K562 (cell line): Measurements from ENCODE around the gene GPR152. TPM values are rescaled to one million over a fixed set of nuclear protein-coding genes. Genes with fewer than 3 reads are reported as not detected.

Source experiments
- ATAC-seq: fragments of 200-7000 bp; cut with Tn5 transposase; 3 replicates; pipeline ENCODE4 v1.9.1; 2020; ENCODE audit warnings: moderate library complexity
- BruUV-seq: library from RNA; stranded (reverse); fragments of 400-500 nt; replicated peaks from 2 replicates; lab custom pipeline; 2021; lab: Mats Ljungman, UMichigan
- CTCF ChIA-PET: fragments of 300-600 bp; formaldehyde crosslinking; extraction: SDS; loops from one replicate; lab custom pipeline; 2021; ENCODE audit warnings: low intra/inter-chr PET ratio; lab: Yijun Ruan, JAX
- POLR2A ChIA-PET: fragments of 300-600, 350-650 bp; sonication (Branson Sonifier 250); formaldehyde crosslinking; extraction: SDS; loops from one replicate; lab custom pipeline; 2021; ENCODE audit warnings: antibody characterized with exemption, inconsistent platforms; lab: Yijun Ruan, JAX
- DNase-seq, 4 experiments: peaks; one replicate each; pipeline versions ENCODE4 v3.0.0 to v3.0.0-alpha.2; 2011 to 2018; ENCODE audit warnings: low spot score in 3 of 4, mixed read lengths in 3 of 4; ENCODE audit errors: extremely low read depth in 1 of 4
- FAIRE-seq: peaks from 2 replicates; lab custom pipeline; 2011; peaks lifted over from hg19 to GRCh38; lab: Jason Lieb, UNC
- H2AFZ ChIP-seq: 2 replicates; pipeline ENCODE4 v1.6.0; 2011; ENCODE audit warnings: low read depth, low read length, control low read depth, inconsistent platforms
- H3K27ac ChIP-seq: fragments of 200-600 bp; 3 replicates; pipeline ENCODE4 v1.8.0; 2011; ENCODE audit warnings: low read depth, mild to moderate bottlenecking, control low read depth, inconsistent platforms, low read length, moderate library complexity, mixed read lengths; ENCODE audit errors: extremely low read depth
- H3K27me3 ChIP-seq, 2 experiments: fragments of 300-600 bp in 1 of 2; 2 replicates in 1 of 2; 3 replicates in 1 of 2; pipeline versions ENCODE4 v1.6.0 to v1.8.0; 2011; ENCODE audit warnings: inconsistent platforms in 2 of 2, low read length in 2 of 2, mild to moderate bottlenecking in 1 of 2, mixed read lengths in 1 of 2, moderate library complexity in 1 of 2; ENCODE audit not compliant: control insufficient read depth in 2 of 2, insufficient read depth in 2 of 2
- H3K36me3 ChIP-seq: fragments of 300-600 bp; 3 replicates; pipeline ENCODE4 v1.8.0; 2011; ENCODE audit warnings: mild to moderate bottlenecking, low read length, inconsistent platforms; ENCODE audit not compliant: control insufficient read depth, insufficient read depth
- H3K4me1 ChIP-seq, 2 experiments: fragments of 200-600 bp in 1 of 2; replicated peaks in 1 of 2; 2 replicates in 1 of 2; 3 replicates in 1 of 2; pipeline versions ENCODE4 v1.5.1 to v1.8.0; 2011; ENCODE audit warnings: inconsistent platforms in 2 of 2, low read length in 2 of 2, mild to moderate bottlenecking in 1 of 2, mixed read lengths in 1 of 2, moderate library complexity in 1 of 2; ENCODE audit not compliant: control insufficient read depth in 2 of 2, insufficient read depth in 2 of 2
- H3K4me2 ChIP-seq: 2 replicates; pipeline ENCODE4 v1.6.1; 2011; ENCODE audit warnings: low read length, control low read depth, inconsistent platforms, mixed read lengths; ENCODE audit not compliant: insufficient read depth
- H3K4me3 ChIP-seq: fragments of 200-600 bp; sonication (generic), shearing (Covaris generic); 2 replicates; pipeline ENCODE4 v1.5.1; 2016; ENCODE audit warnings: control low read depth, inconsistent platforms
- H3K79me2 ChIP-seq: fragments of 200-600 bp; 3 replicates; pipeline ENCODE4 v1.8.0; 2011; ENCODE audit warnings: low read length, inconsistent platforms; ENCODE audit not compliant: control insufficient read depth, insufficient read depth
- H3K9ac ChIP-seq, 2 experiments: 2 replicates each; pipeline versions ENCODE4 v1.6.0 to v1.6.1; 2011; ENCODE audit warnings: low read depth in 2 of 2, low read length in 2 of 2, control low read depth in 1 of 2, inconsistent platforms in 1 of 2, mild to moderate bottlenecking in 1 of 2, mixed read lengths in 1 of 2; ENCODE audit not compliant: insufficient read depth in 1 of 2
- H3K9me1 ChIP-seq: one replicate; pipeline ENCODE4 v1.6.0; 2011; ENCODE audit warnings: inconsistent platforms, mild to moderate bottlenecking, low read length, moderate library complexity; ENCODE audit not compliant: control insufficient read depth, insufficient read depth
- H3K9me3 ChIP-seq: replicated peaks from 2 replicates; pipeline ENCODE4 v1.5.1; 2011; ENCODE audit warnings: low read depth, low read length, inconsistent platforms; ENCODE audit not compliant: control insufficient read depth, insufficient read depth
- H4K20me1 ChIP-seq: replicated peaks from 2 replicates; pipeline ENCODE4 v1.6.1; 2011; ENCODE audit warnings: low read length, inconsistent platforms, mixed read lengths; ENCODE audit not compliant: control insufficient read depth, insufficient read depth
- ETV6 ChIP-seq, 3 experiments: fragments of 150-350 bp in 1 of 3; sonication (generic) in 1 of 3; formaldehyde crosslinking in 1 of 3; IDR thresholded peaks; 2 replicates each; pipeline versions ENCODE4 v1.6.1 to v1.8.0; 2014 to 2022; ENCODE audit warnings: borderline replicate concordance in 2 of 3, low read depth in 2 of 3, antibody characterized with exemption in 1 of 3, low read length in 1 of 3, mild to moderate bottlenecking in 1 of 3, missing genetic modification reagents in 1 of 3
- GATAD2B ChIP-seq: fragments of 450-650 bp; IDR thresholded peaks from 2 replicates; pipeline ENCODE4 v1.6.1; 2017; ENCODE audit warnings: mild to moderate bottlenecking, borderline replicate concordance
- HMGN3 ChIP-seq: IDR thresholded peaks from 2 replicates; pipeline ENCODE4 v1.6.1; 2011; ENCODE audit warnings: borderline replicate concordance, low read depth, mild to moderate bottlenecking, mixed read lengths, low read length; ENCODE audit not compliant: insufficient read length; ENCODE audit errors: extremely low read depth
- HNRNPUL1 ChIP-seq: fragments of 200-400 bp; formaldehyde crosslinking; IDR thresholded peaks from 2 replicates; pipeline ENCODE4 v1.6.1; 2017; ENCODE audit warnings: low read length
- KLF6 ChIP-seq: fragments of 250-450 bp; sonication (Bioruptor Pico); IDR thresholded peaks from 2 replicates; pipeline ENCODE4 v1.4.0; 2020; ENCODE audit warnings: mild to moderate bottlenecking, moderate library complexity, borderline replicate concordance
- MIER1 ChIP-seq: fragments of 450-650 bp; IDR thresholded peaks from 2 replicates; pipeline ENCODE4 v1.6.1; 2016; ENCODE audit warnings: antibody characterized with exemption, mild to moderate bottlenecking, low read depth
- NUFIP1 ChIP-seq: fragments of 450-650 bp; IDR thresholded peaks from 2 replicates; pipeline ENCODE4 v1.6.1; 2018; ENCODE audit not compliant: partially characterized antibody
- PML ChIP-seq: IDR thresholded peaks from 2 replicates; pipeline ENCODE4 v1.6.1; 2012; ENCODE audit warnings: low read length, inconsistent platforms
- POLR2A ChIP-seq: fragments of 450-650 bp; conservative IDR thresholded peaks from 2 replicates; pipeline ENCODE4 v1.6.1; 2016
- POLR2G ChIP-seq: fragments of 200-400 bp; formaldehyde crosslinking; IDR thresholded peaks from 2 replicates; pipeline ENCODE4 v1.6.1; 2017; ENCODE audit warnings: low read depth, mild to moderate bottlenecking, antibody characterized with exemption, low read length, moderate library complexity
- RAD21 ChIP-seq, 2 experiments: fragments of 250-450 bp in 1 of 2; fragments of 450-650 bp in 1 of 2; sonication (Bioruptor Pico) in 1 of 2; formaldehyde crosslinking in 1 of 2; IDR thresholded peaks in 1 of 2; conservative IDR thresholded peaks in 1 of 2; 2 replicates each; pipeline versions ENCODE4 v1.4.0 to v1.8.0; 2020 to 2022; ENCODE audit warnings: mild to moderate bottlenecking in 2 of 2, moderate library complexity in 1 of 2
- RBFOX2 ChIP-seq: fragments of 200-400 bp; formaldehyde crosslinking; IDR thresholded peaks from 2 replicates; pipeline ENCODE4 v1.6.1; 2017; ENCODE audit warnings: low read depth, mild to moderate bottlenecking, low read length, moderate library complexity
- TRIM24 ChIP-seq, 2 experiments: fragments of 450-650 bp; IDR thresholded peaks; 2 replicates each; pipeline ENCODE4 v1.6.1; 2016
- ZNF766 ChIP-seq: fragments of 200-800 bp; sonication (Bioruptor generic); conservative IDR thresholded peaks from 2 replicates; pipeline ENCODE4 v1.6.1; 2016; ENCODE audit warnings: missing genetic modification characterization, missing compliant biosample characterization
- WGBS: fragments of 100-300 bp; shearing (Covaris generic); methylation state at CpG from one replicate; pipeline ENCODE4 v1.1.6; 2016; ENCODE audit warnings: low coverage, mixed read lengths; ENCODE audit not compliant: insufficient coverage; ENCODE audit errors: missing lambda C conversion rate; 5-methylcytosine and 5-hydroxymethylcytosine counted together
- in situ Hi-C: fragments of 300-500 bp; cut with MboI; formaldehyde crosslinking; loops from 4 replicates; pipeline ENCODE4 v1.15.0; 2018; ENCODE audit warnings: inconsistent platforms, mixed read lengths
- intact Hi-C: fragments of 100-400 bp; cut with micrococcal nuclease; formaldehyde crosslinking; loops from 2 replicates; pipeline ENCODE4 v1.14.2; 2022
- polyA plus RNA-seq, 8 experiments: library from polyadenylated mRNA; depleted of rRNA in 4 of 8; stranded (reverse) in 5 of 8; unstranded in 3 of 8; fragments of >200 nt; fragmentation: Nextera tagmentation in 2 of 8; fragmentation: Illumina TruSeq in 1 of 8; extraction: Ambion mirVana in 2 of 8; extraction: Trizol in 1 of 8; gene quantifications; 2 replicates each; pipeline versions ENCODE4 v1.2.1 to v1.2.3, GENCODE V29; 2011 to 2014; ENCODE audit warnings: inconsistent platforms in 1 of 8, missing spikeins in 1 of 8
- total RNA-seq, 7 experiments: library from RNA; depleted of rRNA in 6 of 7; stranded (reverse); fragments of >200 nt in 6 of 7; fragmentation: Illumina TruSeq in 2 of 7; extraction: Trizol in 2 of 7; gene quantifications; 2 replicates each; pipeline versions ENCODE4 v1.2.1 to v1.2.3, GENCODE V29; 2011 to 2021; ENCODE audit warnings: low replicate concordance in 1 of 7
- TF ChIP-seq, protein P1 (sequence below): fragments of 250-450 bp; sonication (Bioruptor Pico); IDR thresholded peaks from 2 replicates; pipeline ENCODE4 v1.5.0; 2021; ENCODE audit warnings: mild to moderate bottlenecking, moderate library complexity
- TF ChIP-seq, protein P2 (sequence below): fragments of 250-450 bp; sonication (Bioruptor Pico); IDR thresholded peaks from 2 replicates; pipeline ENCODE4 v1.4.0; 2020; ENCODE audit warnings: borderline replicate concordance

Gene GPR152
- total and polyA plus RNA-seq, 9 of the 15 experiments (the other 6 are each of a cell fraction or from before 2014, with no cell fraction given): not detected

DNA sequence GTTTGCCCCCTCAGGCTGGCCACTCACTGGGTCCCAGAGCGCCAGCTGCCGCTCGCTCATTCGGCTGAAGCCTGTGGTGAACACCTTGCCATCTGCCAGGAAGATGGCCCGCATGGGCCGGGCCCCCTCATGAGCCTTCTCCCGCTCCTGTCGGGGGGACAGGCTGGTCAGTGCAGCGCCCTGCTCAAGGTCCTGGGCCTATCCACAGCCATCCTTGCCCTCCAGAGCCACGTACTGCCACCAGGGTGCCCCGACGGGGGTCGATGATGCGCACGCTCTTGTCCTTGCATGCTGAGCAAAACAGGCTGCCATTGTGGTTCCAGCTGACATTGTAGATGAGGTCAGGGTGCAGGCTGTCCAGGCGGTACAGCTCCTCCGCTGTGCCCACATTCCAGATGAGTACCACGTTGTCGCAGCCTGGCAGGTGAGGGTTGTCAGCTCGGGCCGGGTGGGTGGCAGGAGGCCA is 11.4 kb downstream of the GPR152 start:
- no peaks in the 10 kb centered on the region for H3K9me1 ChIP-seq
- ChIA-PET CTCF (no interaction called here), POLR2A (interaction anchor here (0.6 to 1.2 kb wide), 7 partner anchors 9 to 360 kb away, joined by 3 to 6 read pairs (median 3); partner anchors contain the start of gene TBC1D10C)
- peaks cover 13% of the 10 kb centered on the region for H3K79me2 ChIP-seq
- 93% methylated on average over 14 of the region's 21 CpGs for WGBS
- peaks cover 14 to 83% of the 10 kb centered on the region in 2 experiments for H3K4me1 ChIP-seq
- FAIRE-seq (no peak), DNase-seq (no peak), ATAC-seq (no peak)
- H4K20me1 ChIP-seq: no peaks in the 10 kb centered on the region
- intact Hi-C loops (no loop called here), in situ Hi-C loops (no loop called here)
- H3K4me2 ChIP-seq: no peak overlapping the region
- no peaks in the 10 kb centered on the region for H3K9me3 ChIP-seq
- H3K9ac ChIP-seq: peak overlapping the region in 1 of 2 experiments; percentile 73; a peak in 1 of 4 replicates
- no peak overlapping the region for H3K4me3 ChIP-seq
- no TSS peak for BruUV-seq
- no peaks in the 10 kb centered on the region for H3K27me3 ChIP-seq
- peaks cover 52% of the 10 kb centered on the region; the same call in 2 of the 3 replicates for H3K36me3 ChIP-seq
- no peak overlapping the region for H3K27ac ChIP-seq
- H2AFZ ChIP-seq: no peak overlapping the region
- TF ChIP-seq POLR2A (no peak), ETV6 (IDR thresholded peaks at IDR 0.05; ENCODE audit: borderline replicate concordance in 1 of 2, low read depth in 2 of 2, low read length in 1 of 2) (no peak), ETV6 (CRISPR knock-in tag; IDR thresholded peaks at IDR 0.05; ENCODE audit: borderline replicate concordance) (no peak), KLF6 (CRISPR knock-in tag) (no peak), PML (no peak), RAD21 (CRISPR knock-in tag; conservative IDR thresholded peaks at IDR 0.05 in 1 of 2, IDR thresholded peaks at IDR 0.05 in 1 of 2) (no peak), NUFIP1 (no peak), HNRNPUL1 (no peak), GATAD2B (no peak), ZNF766 (CRISPR knock-in tag) (no peak), MIER1 (no peak), RBFOX2 (0 out of 2 replicates have a peak, but pooled peaks have one; percentile 30), TRIM24 (IDR thresholded peaks at IDR 0.05) (no peak), HMGN3 (peak; percentile 13), POLR2G (peak; percentile 60)
- TF ChIP-seq, protein P1, sequence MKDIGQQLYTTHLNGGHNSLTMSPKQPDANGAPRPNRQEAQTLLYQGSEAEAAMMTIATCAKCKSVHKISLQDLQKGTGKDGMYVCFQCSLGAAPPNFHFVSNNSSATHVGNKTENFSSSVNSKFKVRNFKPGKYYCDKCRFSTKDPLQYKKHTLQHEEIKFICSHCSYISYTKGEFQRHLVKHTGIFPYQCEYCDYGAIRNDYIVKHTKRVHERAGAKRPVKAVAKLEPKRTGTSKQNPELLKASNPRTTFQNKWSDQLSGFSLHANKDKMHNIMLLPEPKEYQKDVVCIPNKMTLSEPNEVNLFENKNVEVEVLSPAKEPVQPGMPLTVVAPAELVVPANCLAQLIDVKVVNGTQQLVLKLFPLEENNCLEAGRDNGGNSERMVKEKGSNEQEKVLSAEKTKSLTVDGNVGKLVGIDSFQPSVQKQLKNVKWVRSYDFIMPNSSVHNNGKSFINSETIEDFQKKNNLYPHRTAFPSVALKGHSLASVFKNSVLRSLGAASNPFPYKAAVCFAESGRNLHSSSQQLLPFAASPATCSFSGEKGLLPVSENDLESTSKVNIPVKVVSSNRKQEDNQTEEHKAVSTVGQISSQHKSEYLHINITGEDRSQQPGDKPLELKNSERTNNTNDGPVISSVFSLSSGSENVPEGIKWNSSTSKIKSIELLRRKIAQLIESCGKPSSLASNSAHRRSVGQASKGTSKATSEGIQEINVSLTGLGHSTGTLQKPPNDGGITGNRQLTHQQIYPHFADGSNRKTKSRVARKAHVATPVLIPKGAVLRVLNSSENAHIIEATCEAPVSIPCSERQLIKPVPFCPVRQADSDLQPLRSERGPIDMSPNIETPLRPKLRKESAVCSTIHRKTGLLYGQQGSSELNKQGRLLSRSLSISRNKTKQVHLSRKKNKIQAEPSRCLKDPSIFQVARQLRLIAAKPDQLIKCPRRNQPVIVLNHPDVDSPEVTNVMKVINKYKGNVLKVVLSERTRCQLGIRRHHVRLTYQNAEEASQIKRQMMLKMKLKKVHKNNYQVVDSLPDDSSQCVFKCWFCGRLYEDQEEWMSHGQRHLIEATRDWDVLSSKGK (CRISPR knock-in tag): no peak
- TF ChIP-seq, protein P2, sequence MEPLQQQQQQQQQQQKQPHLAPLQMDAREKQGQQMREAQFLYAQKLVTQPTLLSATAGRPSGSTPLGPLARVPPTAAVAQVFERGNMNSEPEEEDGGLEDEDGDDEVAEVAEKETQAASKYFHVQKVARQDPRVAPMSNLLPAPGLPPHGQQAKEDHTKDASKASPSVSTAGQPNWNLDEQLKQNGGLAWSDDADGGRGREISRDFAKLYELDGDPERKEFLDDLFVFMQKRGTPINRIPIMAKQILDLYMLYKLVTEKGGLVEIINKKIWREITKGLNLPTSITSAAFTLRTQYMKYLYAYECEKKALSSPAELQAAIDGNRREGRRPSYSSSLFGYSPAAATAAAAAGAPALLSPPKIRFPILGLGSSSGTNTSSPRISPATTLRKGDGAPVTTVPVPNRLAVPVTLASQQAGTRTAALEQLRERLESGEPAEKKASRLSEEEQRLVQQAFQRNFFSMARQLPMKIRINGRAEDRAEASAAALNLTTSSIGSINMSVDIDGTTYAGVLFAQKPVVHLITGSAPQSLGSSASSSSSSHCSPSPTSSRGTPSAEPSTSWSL (CRISPR knock-in tag): no peak
